Fibroblast of the aortic adventitia (primary cell): Measurements from ENCODE around the gene CFAP45. TPM values are rescaled to one million over a fixed set of nuclear protein-coding genes. Genes with fewer than 3 reads are reported as not detected.

Experiments used
- DNase-seq: peaks from one replicate; pipeline ENCODE4 v3.0.0-alpha.2; 2010; ENCODE audit warnings: low read depth
- H3K4me3 ChIP-seq: 2 replicates; pipeline ENCODE4 v1.5.1; 2011; ENCODE audit warnings: low read depth, mild to moderate bottlenecking, control low read depth, low read length, moderate library complexity
- total RNA-seq: library from RNA; depleted of rRNA; stranded (reverse); fragments of >200 nt; gene quantifications from 2 replicates; pipeline ENCODE4 v1.2.3, GENCODE V29; 2012; ENCODE audit warnings: low replicate concordance
- TF ChIP-seq, protein P1 (sequence below): IDR thresholded peaks from 2 replicates; pipeline ENCODE4 v1.5.1; 2011; ENCODE audit warnings: mild to moderate bottlenecking, low read length, control low read depth, inconsistent platforms; ENCODE audit not compliant: insufficient read depth

CFAP45 gene
- total RNA-seq, 1 donor: 0.27 TPM

- DNase-seq: no peak
- TF ChIP-seq, protein P1, sequence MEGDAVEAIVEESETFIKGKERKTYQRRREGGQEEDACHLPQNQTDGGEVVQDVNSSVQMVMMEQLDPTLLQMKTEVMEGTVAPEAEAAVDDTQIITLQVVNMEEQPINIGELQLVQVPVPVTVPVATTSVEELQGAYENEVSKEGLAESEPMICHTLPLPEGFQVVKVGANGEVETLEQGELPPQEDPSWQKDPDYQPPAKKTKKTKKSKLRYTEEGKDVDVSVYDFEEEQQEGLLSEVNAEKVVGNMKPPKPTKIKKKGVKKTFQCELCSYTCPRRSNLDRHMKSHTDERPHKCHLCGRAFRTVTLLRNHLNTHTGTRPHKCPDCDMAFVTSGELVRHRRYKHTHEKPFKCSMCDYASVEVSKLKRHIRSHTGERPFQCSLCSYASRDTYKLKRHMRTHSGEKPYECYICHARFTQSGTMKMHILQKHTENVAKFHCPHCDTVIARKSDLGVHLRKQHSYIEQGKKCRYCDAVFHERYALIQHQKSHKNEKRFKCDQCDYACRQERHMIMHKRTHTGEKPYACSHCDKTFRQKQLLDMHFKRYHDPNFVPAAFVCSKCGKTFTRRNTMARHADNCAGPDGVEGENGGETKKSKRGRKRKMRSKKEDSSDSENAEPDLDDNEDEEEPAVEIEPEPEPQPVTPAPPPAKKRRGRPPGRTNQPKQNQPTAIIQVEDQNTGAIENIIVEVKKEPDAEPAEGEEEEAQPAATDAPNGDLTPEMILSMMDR: no peak
- H3K4me3 ChIP-seq: peak overlapping the region; percentile 60
These were observed 44.9 kb upstream of the CFAP45 start for GRCh38 chr1:159944623-159945455.

DNA sequence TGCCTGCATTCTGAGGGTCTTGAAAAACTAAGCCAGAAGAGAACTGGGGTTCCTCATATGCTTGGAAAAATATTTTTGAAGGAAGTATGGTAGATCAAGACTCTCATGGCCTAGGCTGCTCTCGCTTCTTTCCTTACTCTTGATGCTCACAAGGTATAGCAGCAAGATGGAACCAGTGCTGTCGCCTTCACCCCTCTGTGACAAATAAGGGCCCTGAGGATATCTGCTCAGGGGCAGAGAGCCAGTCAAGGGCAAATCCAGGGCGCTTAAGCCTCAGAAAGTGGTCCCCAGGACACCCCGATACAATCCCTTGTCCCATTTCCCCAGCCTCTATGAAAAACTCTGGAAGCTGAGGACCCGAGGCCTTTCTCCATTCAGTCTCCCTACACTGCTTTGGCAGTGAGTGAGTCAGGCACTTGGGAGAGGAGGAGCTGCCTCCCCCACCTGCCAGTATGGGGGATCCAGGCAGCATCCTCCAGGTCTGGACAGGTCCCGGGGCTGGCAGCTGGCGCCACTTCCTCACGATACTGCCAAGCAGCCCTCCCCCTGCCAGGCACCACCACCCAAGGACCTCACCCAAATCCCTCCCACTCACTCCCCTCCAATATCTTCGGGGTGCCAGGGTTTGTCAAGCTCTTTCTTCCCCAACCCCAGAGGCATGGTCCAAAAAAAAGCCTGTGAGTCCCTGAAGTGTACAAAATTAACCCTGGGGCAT lies 44.1 kb upstream of the CFAP45 start:
- DNase-seq: no peak
- no peak overlapping the region for H3K4me3 ChIP-seq
- TF ChIP-seq, protein P1: no peak

DNA sequence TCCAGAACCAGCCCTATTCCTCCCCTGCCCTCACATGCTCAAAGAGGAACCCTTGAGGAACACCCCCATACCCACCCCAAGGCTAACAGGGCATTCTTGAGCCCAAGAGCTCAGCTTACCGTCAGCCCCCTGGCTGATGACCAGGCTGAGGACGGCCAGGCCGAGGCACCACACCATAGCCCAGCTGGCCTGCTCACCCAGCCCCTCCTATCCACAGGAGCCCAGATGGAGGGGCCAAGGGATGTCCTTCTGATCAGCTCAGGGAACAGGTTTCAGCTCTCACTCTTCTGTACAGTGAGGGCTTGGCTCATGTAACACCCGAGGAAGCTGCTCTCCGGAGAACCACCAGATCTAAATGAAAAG lies 43.3 kb upstream of the CFAP45 start:
- TF ChIP-seq, protein P1: no peak
- no peak for DNase-seq
- H3K4me3 ChIP-seq: no peak overlapping the region

DNA sequence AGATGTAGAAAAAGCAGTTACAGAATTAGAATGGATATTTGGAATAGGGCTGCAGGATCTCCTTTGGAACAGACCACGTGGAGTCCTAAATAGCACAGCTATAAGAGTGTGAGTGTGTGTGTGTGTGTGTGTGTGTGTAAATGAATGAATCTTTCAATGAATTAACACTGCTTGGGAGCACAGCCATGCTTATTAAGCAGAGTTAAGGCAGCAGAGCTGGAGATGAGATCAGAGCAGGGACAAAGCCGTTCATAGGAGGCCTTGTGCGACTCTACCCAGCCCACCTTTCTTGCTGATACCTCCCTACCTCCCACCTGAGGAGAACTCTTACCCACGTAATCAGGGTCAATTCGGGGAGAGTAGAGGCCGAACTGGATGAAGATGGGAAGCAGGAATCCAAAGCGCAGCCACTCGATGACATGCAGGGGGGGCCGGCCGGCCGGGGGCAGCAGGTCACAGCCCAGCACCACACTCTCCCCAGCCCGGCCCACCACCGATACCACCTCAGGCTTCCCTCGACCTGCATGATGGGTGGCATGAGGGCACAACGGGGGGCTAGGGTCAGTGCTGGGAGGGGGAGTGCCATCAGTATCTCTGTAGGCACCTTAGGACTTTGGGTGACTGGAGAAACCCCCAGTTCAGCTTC lies 42.8 kb upstream of the CFAP45 start:
- TF ChIP-seq, protein P1: no peak
- H3K4me3 ChIP-seq: no peak overlapping the region
- no peak for DNase-seq

DNA sequence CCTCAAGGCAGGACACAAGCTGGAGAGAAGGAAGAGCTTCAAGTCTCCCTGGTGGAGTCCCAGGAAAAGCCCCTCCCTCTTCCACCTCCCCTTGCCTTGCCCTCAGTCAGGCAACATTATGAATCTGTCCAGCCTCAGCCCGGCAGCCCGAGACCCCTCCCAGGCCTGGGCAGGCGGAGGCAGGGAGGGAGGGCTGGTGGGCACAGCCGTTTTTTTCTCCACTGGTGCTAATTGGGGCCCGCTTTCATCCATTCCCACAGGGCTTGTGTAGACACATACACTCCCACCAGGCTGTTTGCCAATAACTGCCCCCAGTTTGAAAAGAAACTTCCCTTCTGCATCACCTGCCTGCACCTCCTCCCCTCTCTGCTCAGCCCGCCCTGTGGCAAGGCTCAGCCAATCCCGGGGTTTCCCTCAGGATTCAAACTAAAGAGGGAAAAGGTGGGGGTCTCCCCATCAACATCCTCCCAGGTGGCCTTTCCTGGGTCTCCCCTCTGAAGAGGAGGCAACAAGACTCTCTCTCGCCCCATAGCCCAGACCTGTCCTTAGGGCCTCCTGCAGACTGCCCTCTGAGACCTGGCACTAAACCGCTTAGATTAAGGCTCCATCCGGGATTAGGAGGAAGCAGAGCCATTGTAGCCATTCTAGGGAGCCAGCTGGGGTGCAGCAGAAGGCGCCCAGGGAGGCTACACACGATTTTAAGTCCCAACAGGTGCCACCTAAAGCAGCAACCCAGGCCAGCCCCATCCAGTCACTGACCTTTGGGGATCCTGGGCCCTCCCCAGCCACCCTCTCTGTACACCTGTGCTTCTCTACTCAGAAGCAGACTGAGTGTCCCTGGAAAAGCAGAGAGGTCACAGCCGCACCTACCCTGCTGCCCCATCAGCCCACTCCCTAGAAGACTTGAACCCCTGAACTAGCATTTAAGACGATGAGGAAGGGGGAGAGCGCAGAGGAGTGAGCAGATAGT lies 41.9 kb upstream of the CFAP45 start:
- TF ChIP-seq, protein P1: no peak
- no peak overlapping the region for H3K4me3 ChIP-seq
- DNase-seq: no peak

- no peak overlapping the region for H3K4me3 ChIP-seq
- TF ChIP-seq, protein P1: no peak
- no peak for DNase-seq
These were observed 41.2 kb upstream of the CFAP45 start for GRCh38 chr1:159941141-159941540.
